Measurements from ENCODE around the gene ACAT2.

DNA sequence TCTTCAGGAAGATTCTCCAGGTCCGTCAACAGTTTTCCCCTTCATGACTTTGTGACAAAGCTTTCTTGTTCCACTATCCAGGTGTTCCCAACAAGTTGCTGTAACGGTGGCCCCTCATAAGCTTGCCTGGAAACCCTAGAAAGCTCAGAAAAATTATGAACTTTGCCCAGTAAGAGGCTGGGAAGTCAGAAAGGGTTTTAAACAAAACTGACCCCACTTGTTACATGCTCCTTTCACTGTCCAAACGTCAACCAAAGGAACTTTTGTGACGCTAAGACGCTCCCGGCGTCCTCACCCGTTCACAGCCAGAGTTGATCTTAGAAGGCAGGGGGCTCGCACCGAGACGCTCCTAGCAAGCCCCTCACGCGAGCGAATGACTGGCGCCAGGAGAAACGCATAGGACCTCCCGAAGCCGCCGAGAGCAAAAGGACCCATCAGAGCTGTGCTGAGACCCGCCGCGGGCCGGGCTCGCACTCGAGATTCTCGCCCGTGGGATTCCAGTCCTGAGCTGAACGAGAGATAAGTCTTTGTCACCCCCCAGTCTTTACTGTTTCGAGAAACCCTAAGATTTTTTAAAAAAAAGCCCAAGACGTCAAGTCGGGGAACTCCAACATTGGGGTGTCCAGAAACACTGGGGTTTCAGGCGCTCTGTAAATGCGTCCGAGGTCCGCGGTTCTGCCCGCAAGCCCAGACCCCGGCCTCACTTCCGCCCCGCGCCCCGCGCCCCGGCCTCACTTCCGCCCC lies 544 bp upstream of the ACAT2 start:
- TF ChIP-seq, protein P1, sequence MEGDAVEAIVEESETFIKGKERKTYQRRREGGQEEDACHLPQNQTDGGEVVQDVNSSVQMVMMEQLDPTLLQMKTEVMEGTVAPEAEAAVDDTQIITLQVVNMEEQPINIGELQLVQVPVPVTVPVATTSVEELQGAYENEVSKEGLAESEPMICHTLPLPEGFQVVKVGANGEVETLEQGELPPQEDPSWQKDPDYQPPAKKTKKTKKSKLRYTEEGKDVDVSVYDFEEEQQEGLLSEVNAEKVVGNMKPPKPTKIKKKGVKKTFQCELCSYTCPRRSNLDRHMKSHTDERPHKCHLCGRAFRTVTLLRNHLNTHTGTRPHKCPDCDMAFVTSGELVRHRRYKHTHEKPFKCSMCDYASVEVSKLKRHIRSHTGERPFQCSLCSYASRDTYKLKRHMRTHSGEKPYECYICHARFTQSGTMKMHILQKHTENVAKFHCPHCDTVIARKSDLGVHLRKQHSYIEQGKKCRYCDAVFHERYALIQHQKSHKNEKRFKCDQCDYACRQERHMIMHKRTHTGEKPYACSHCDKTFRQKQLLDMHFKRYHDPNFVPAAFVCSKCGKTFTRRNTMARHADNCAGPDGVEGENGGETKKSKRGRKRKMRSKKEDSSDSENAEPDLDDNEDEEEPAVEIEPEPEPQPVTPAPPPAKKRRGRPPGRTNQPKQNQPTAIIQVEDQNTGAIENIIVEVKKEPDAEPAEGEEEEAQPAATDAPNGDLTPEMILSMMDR (IDR thresholded peaks at IDR 0.05; ENCODE audit: low read depth, low read length, poor library complexity, severe bottlenecking), result no peak
- TF ChIP-seq EZH2phosphoT487 (IDR thresholded peaks at IDR 0.05; ENCODE audit: borderline replicate concordance, low read length), result no peak

Data from DOHH2 (cell line).